K562 (cell line): ENCODE data around the gene LMNB1.
A peak's percentile ranks its signal among the peaks of the same experiment; 100 is the strongest.

Experiments used
- CEBPB ChIP-seq: fragments of 450-650 bp; IDR thresholded peaks from 2 replicates; pipeline ENCODE4 v1.6.1; 2016; ENCODE audit warnings: missing genetic modification characterization, missing compliant biosample characterization
- CTBP1 ChIP-seq: fragments of 450-650 bp; IDR thresholded peaks from 2 replicates; pipeline ENCODE4 v1.6.1; 2016; ENCODE audit warnings: borderline replicate concordance
- GABPA ChIP-seq: fragments of 200-800 bp; sonication (Bioruptor generic); conservative IDR thresholded peaks from 2 replicates; pipeline ENCODE4 v1.6.1; 2016; ENCODE audit warnings: low read depth, missing genetic modification characterization, missing compliant biosample characterization
- MAFK ChIP-seq: IDR thresholded peaks from 2 replicates; pipeline ENCODE4 v1.6.1; 2011; ENCODE audit warnings: low read length, improper control_type of control experiment
- RFX5 ChIP-seq: IDR thresholded peaks from 2 replicates; pipeline ENCODE4 v1.6.1; 2011; ENCODE audit warnings: low read depth, mild to moderate bottlenecking, improper control_type of control experiment, low read length
- SIN3A ChIP-seq, 2 experiments: fragments of 150-350 bp in 1 of 2; IDR thresholded peaks; 2 replicates each; pipeline ENCODE4 v1.6.1; 2011 to 2016; ENCODE audit warnings: borderline replicate concordance in 2 of 2, low read depth in 2 of 2, low read length in 2 of 2, mild to moderate bottlenecking in 2 of 2, moderate library complexity in 2 of 2; ENCODE audit not compliant: control insufficient read depth in 1 of 2
- ZNF232 ChIP-seq: sonication (generic); formaldehyde crosslinking; IDR thresholded peaks from 2 replicates; pipeline ENCODE4 v1.8.0; 2022; ENCODE audit warnings: mild to moderate bottlenecking, missing genetic modification reagents
- ZNF780A ChIP-seq: fragments of 250-450 bp; sonication (Bioruptor Pico); IDR thresholded peaks from 2 replicates; pipeline ENCODE4 v1.5.0; 2021; ENCODE audit warnings: mild to moderate bottlenecking
- TF ChIP-seq, protein P1 (sequence below): IDR thresholded peaks from 3 replicates; pipeline ENCODE4 v1.6.1; 2011; ENCODE audit warnings: borderline replicate concordance, mild to moderate bottlenecking; ENCODE audit not compliant: insufficient read length, insufficient read depth

DNA sequence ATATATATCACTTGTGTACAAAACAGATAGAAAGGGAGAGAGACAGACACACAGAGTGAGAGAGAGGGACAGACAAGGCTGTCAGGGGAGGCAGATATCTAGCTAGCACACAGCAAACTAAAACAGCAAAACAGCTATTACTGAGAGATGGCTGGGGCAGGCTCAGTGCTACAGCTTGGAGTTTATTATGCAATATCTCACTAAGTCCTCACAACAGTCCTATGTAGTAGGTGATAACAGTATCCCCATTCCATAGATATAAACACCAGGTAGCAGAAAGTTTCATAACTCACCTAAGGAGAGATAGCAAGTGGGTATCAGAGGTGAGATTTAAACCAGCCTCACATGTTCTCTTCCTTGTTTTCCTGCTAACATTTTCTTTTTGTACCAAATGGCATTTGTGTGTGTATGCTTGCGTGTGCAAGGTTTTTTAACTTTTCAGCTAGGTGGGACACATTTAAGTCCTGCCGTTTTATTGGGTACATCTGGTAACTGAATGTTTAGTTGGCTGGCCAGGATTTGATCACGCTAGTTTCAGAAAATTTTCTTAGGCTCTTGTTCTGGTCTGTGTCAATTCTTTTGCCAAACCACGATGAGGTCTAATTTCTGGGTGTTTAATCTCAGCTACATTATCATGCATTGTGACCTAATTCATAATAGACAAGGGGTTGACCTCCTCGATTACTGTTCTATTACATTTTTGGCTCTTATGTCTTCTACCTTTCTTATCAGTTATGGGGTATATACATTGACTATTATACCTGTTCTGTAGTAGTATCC, 105.1 kb downstream of the LMNB1 start:
- no peak for TF ChIP-seq GABPA (tag)
- no peak for TF ChIP-seq SIN3A (IDR thresholded peaks at IDR 0.05; ENCODE audit: borderline replicate concordance in 2 of 2, control insufficient read depth in 1 of 2, low read depth in 2 of 2, low read length in 2 of 2)
- TF ChIP-seq CTBP1: no peak
- no peak for TF ChIP-seq RFX5
- no peak for TF ChIP-seq MAFK
- TF ChIP-seq ZNF232 (CRISPR knock-in tag): no peak
- TF ChIP-seq, protein P1, sequence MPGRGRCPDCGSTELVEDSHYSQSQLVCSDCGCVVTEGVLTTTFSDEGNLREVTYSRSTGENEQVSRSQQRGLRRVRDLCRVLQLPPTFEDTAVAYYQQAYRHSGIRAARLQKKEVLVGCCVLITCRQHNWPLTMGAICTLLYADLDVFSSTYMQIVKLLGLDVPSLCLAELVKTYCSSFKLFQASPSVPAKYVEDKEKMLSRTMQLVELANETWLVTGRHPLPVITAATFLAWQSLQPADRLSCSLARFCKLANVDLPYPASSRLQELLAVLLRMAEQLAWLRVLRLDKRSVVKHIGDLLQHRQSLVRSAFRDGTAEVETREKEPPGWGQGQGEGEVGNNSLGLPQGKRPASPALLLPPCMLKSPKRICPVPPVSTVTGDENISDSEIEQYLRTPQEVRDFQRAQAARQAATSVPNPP: no peak
- peak; percentile 80 for TF ChIP-seq CEBPB (tag)
- no peak for TF ChIP-seq ZNF780A (CRISPR knock-in tag)
